GM12872 (cell line): Measurements from ENCODE around the gene BTBD1.

Source experiments
- CTCF ChIP-seq: IDR thresholded peaks from 3 replicates; pipeline ENCODE4 v1.5.1; 2011; ENCODE audit warnings: low read depth, mild to moderate bottlenecking, low read length, moderate library complexity; ENCODE audit not compliant: insufficient read depth

The BTBD1 gene

DNA sequence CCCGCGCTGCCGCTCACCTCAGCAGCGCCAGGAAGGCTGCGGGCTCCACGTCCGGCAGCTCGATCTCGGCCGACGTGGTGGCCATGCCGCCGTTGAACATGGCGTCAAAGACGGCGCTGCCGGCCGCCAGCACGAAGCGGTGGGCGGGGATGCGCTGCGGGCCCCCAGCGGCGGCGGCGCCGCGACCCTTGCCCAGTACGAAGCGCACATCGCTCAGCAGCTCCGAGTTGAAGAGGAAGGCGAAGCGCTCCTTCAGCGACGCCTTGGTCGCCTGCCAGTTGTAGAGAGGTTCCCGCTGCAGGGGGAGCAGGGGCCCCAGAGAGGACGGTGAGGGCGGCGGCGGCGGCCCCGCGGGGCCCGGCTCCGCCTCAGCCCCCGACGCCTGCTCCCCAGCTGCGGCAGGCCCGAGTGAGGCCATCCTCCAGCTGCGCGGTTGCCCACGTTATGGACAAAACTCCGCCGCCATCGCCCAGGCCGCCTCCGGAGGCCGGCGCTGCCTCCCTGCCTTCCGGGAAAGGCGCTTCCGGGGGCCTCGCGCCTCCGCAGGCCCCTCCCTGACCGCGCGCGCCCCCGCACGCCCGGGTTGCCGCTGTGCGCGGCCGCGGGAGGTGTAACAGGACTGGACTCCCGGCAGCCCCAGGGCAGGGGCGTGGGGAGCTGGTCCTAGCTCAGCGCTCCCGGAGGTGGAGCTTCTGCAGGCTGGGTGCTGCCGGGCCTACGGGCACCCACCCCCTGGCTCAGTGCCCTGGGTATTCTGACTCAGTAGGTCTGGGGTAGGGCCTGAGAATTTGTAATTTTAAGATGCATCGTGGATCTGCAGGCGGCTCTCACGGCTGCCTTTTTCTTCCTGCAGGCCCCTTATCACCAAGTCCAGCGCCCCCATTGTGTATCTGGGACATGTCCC is at the start of gene BTBD1:
Gene BTBD1 (minus strand): TSS at position 519 of the 904 bp plus-strand sequence. CDS start 101 bp downstream, at position 418.
- TF ChIP-seq CTCF: no peak

- TF ChIP-seq CTCF: no peak
These were observed 48.9 kb upstream of the BTBD1 start for GRCh38 chr15:83115831-83116565.

DNA sequence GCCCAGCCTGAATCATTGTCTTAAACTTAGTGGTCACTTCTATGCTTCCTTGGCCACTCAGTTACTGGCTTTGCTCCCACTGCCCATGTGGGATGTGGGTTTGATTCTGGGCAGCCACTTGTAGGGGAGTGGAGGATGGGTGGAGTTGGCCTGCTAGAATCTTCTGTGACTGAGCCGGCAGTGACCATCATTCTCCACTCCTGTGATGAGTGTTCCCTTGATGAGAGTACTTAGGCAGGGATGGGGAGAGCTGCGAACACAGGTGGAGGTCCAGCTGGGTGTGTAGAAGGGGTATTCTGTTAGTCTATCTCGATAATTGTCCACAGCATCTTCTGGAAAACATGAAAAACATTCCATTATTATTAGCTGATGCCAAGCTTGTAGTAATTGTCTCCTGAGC is 48.4 kb upstream of the BTBD1 start:
- no peak for TF ChIP-seq CTCF

GRCh38 chr15:83114856-83115255 is 47.8 kb upstream of the BTBD1 start:
- no peak for TF ChIP-seq CTCF

- no peak for TF ChIP-seq CTCF
These were observed 47.0 kb upstream of the BTBD1 start for GRCh38 chr15:83113881-83114674.

DNA sequence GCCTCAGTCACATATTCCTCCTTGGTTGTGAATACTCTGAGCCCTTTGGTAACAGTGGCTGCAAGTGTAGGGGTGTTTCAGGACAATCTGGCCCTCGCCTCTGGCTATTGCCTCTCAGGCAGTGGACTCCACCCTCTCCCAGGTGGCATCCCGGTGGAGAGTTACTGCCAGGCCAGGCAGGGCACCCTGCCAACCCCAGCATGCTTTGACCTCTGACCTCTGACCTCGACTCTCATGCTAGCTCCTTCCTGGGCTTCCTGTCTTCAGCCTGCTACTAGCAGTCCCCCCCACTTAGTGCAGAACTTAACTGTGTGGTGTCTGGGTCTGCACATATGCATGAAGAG is 45.9 kb upstream of the BTBD1 start:
- TF ChIP-seq CTCF: no peak

GRCh38 chr15:83112233-83112955 is 45.3 kb upstream of the BTBD1 start:
- no peak for TF ChIP-seq CTCF
